Stimulated activated CD4-positive, alpha-beta T cell treated with anti-CD3 and anti-CD28 coated beads, Interleukin-4, amount 100 ng/mL, for 4 hours (primary cell): ENCODE measurements around the gene SETD1A.
A peak's percentile ranks its signal among the peaks of the same experiment; 100 is the strongest.
"Not testable (repeated sequence)": the region's sequence is repeated elsewhere in the genome, so short reads cannot be mapped to it uniquely, and the experiment has no call there.

Experiments used
- DNase-seq, 2 experiments: peaks; one replicate each; pipeline ENCODE4 v3.0.0-alpha.2; 2020

The SETD1A gene

DNA sequence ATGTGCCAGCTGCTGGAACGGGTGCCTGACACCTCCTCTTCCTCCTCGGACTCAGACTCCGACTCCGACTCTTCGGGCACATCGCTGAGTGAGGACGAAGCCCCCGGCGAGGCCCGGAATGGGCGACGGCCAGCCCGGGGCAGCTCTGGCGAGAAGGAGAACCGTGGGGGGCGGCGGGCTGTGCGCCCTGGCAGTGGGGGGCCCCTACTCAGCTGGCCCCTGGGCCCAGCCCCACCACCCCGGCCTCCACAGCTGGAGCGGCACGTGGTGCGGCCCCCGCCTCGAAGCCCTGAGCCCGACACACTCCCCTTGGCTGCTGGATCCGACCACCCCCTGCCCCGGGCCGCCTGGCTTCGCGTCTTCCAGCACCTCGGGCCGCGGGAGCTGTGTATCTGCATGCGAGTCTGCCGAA is 27.4 kb upstream of the SETD1A start:
- DNase-seq, result no peak

DNA sequence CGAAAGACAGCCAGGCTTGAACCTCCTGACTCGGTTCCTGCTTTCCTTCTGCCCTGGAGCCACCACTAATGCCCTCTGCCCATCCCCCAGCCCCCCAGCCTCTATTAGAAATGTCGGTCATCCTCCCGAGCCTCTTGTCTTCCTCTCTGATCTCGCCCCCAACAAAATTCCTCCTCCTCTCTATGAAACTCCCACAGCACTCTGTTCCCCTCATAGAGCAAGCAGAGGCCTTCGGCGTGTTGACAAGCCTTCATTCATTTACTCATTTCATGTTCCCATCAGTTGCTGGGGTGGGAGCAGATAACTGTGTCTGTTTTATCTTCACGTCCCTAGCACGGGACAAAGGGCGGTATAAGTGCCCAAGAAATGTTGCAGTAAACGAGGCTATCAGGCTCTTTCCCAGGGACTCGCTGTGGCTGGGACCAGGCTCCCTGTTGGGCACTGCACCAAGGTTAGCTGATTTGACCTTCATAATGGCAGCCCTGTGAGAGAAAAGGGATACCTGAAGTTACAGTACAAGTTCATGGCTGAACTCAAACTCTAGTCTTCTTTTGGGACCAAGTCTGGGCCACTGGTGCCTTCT is 26.4 kb upstream of the SETD1A start:
- DNase-seq, result no peak

DNA sequence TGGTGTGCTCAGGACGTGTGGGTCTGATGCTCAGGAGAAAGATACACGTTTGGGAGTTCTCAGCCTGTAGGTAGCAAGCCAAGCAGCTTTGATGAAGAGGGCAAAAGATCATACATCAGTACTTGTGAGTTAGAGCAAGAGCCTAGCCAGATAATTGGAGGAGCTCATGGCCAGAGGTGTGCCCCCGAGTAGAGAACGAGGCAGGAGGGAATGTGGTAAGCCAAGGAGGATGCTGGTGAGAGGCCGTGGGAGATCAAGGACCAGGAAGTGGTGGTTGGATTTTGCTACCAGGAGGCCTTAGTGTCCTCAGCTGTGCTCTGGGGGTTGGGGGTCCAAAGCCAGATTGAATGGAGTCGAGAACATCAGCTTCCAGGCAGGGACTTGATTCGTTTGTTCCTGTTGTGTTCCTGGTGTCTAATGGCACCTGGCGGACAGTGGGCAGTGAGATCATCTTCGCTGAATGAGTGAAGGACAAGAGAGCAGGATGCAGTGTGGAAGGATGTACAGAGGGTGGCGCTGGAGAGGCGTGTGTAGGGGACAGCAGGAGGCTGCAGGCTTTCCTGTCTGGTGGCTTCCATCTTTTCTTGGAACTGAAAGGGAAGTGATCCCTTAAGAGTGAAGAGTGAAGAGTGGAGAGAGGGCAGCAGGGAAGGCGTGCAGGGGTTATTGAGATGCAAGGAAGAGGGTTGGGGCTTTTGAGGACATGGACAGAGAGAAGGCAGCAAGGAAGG is 22.6 kb upstream of the SETD1A start:
- no peak for DNase-seq

DNA sequence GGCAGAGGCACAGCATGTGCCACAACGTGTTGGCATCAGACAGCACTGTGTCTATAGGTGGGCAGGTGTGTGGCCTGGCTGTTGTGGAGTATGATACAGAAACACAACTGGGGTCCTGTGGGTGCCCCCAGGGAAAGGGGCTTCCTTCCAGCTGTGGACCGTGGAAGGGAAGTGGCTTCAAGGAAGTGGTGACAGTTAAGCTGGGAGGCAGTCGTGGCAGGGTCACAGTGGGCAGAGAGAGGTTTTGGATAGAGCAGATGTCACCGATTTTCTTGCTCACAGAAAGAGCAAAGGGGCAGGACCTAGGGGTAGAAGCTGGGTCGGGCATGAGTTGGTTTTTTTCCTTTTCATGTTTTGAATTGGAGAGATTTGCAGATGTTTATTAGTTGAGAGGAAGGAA is 19.9 kb upstream of the SETD1A start:
- DNase-seq, result no peak

DNA sequence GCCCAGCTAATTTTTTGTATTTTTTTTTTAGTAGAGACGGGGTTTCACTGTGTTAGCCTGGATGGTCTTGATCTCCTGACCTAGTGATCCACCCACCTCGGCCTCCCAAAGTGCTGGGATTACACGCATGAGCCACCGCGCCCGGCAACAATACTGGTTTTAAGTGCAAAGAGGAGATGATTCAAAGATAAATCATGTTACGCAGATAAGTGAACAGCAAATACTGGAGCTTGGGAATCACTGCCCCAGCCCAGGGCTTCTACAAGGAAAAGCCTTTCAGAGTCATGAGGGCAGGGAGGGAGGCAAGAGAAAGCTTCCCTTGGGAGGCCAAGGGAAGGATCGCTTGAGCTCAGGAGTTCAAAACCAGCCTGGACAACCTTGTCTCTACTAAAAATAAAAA is 18.0 kb upstream of the SETD1A start:
- DNase-seq, result not testable (repeated sequence)

DNA sequence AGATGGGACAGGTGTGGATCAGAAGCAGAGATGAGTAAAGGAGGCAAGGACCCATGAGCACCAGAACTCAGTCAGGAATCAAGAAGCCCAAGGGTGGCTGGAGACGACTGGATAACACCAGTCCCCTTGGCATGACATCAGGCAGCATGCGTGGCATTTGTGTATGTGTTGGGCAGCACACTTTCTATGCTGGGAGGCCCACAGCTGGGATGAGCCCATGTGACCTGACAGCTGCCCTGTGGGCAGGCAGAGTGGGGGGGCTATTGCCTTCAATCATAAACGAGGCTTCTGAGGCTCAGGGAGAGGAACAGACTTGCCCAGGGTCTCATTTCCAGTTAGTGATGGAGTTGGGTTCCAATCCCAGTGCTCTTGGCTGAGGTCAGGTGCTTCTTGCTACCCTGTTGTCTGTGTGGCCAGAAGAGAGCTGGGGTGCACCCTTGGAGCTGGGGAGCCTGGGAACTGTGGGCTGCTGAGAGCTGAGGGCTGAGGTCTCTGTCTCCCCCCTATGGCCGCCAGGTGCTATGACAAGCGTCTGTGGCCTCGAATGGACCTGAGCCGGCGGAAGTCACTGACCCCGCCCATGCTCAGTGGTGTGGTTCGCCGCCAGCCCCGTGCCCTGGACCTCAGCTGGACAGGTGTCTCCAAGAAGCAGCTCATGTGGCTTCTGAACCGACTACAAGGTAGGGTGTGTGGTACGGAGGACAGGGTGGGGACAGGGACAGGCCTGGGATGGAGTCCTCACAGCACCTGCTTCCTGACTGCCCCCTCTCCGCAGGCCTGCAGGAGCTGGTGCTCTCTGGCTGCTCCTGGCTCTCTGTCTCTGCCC is 15.7 kb upstream of the SETD1A start:
- peak; percentile 53 to 54 for DNase-seq

DNA sequence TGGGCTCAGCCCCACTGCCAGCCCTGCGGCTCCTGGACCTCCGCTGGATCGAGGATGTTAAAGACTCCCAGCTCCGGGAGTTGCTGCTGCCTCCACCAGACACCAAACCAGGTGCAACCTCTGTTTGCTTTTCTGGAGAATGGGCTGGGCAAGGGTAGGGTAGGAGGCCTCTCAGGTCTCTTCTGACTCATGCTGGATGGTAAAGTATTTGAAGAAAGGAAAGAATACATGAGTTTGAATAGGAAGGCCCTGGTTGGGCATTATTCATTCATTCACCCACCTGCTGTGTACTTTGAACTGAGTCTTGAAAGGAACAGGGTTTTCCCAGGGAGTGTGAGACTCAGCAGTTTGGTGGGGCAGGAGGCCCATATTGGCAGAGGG is 15.1 kb upstream of the SETD1A start:
- DNase-seq, result no peak

DNA sequence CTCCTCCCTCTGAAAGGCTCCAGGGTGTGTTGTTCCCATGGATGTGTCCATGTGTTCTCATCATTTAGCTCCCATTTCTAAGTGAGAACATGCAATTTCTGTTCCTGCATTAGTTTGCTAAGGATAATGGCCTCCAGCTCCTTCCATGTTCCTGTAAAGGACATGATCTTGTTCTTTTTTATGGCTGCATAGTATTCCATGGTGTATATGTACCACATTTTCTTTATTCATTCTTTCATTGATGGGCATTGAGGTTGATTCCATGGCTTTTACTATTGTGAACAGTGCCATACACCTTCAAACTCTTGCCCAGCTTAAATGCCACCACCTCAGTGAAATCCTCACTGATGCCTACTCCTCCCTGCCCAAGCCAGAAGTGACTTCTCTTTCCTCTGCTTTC is 13.2 kb upstream of the SETD1A start:
- DNase-seq, result no peak

DNA sequence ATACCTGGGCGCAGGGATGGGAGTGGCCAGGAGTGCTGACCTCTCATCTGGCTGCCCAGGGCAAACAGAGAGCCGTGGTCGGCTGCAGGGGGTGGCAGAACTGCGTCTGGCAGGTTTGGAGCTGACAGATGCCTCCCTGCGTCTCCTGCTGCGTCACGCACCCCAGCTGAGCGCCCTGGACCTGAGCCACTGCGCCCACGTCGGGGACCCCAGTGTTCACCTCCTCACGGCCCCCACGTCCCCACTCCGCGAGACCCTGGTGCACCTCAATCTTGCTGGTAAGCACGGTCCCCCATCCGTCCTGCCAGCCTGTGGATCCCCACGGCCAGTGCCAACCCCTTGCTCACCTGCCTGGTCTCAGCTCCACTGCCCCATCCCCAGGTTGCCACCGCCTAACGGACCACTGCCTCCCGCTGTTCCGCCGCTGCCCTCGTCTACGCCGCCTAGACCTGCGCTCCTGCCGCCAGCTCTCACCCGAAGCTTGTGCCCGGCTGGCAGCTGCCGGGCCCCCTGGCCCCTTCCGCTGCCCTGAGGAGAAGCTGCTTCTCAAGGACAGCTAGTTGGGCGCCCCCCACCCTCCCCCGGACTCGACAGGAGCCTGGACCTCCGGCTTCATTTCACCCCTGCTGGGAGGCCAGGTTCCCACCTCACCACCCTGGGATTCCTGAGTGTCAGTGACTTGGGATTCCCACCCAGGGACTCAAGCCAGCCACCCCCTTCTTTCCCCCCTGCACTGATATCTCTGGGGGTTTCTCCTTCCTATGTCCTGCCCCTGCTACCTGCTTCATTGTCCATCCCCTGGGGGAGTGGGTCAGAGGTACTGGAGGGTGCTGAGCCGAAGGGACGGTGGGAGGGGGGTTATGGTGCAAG is 10.6 kb upstream of the SETD1A start:
- no peak for DNase-seq

DNA sequence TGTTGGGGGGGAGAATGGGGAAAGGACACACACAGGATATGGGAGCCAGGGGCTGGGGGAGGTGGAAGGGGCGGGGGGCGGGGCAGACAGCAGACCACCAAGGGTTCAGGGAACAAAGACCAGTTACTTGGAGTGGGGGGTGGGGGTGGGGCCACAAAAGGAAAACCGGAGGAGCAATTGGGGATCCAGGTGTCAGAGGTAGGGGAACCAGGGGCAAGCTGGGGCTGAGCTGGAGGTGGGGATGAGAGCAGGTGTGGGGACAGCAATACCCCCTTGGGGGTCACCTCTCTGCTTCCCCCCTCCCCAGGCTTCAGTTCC is 10.1 kb upstream of the SETD1A start:
- no peak for DNase-seq

DNA sequence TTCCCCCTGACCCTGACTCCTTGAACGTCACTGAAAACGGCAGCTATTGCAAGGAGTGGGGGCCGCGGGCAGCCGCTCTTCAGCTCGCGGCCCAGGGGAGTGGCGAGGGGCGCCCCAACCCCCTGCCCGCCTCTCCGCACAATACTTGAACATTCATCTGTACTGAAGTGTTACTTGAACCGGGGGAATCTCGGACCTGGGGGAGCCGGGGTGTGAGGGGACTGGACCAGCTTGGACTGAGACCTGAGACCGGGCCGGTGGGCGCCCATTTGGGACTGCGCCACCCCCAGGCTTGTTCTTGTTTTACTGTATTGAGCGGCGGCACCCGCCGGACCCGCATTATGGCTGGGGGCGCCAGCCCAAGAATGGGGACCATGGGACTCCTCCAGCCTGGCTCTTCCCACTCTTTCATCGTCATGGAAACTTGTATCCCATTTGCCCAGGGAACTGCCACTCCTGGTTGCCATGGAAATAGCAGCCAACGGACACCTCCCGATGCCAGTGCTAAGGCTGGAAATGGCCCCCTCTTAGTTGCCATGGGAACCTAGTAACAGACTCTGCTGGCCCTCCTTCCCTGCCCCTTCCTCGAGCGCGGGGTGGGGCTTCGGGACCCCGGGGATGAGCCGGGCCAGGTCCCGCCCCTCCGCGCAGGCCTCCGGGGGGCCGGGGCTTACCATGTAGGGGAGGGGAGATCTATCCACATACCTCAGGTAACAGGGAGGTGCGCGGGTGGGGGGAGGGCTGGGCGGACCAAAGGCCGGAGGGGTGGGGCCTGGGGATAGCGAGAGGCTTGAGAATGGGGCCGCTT is 9.5 kb upstream of the SETD1A start:
- no peak for DNase-seq

DNA sequence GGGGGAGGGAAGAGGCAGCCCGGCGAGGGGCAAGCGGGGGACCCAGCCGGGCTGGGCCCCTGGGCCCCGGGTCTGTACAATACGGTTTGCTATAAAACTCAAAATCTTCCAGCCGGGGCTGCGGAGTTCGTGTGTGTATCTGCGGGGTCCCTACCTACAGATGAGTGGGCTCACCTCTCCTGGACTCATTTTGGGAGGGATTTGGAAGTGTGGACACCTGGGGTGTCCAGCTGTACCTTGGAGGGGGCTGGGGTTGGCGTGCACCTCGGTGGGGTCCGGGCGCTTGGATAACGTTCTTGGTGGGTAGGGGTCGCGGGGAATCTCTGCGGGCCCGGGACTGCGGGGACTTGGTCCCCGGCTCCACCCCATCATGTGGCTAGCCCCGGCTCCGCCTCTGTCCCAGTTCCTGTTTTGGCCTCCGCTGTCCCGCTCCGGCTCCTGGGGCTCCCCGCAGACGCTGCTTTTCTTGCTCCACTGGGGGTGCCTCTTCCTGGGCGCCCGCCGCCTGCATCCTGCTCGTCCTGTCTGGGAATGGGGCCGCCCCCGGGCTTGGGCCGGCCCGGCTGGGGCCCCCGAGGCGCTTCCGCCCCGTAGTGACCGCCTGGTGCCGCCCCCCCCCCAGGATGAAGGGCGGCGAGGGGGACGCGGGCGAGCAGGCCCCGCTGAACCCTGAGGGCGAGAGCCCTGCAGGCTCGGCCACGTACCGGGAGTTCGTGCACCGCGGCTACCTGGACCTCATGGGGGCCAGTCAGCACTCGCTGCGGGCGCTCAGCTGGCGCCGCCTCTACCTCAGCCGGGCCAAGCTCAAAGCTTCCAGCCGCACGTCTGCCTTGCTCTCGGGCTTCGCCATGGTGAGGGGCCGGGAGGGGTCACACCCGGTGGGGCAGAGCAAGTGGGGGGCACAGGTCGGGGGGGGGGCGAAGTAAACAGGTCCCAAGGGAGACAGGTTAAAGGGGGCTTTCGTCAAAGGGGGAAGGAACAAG is 8.6 kb upstream of the SETD1A start, which contains the start of gene ORAI3:
ORAI3 (plus strand) TSS at position 402 of the 983 bp plus-strand sequence; CDS start at position 624, 222 bp downstream.
- no peak for DNase-seq

DNA sequence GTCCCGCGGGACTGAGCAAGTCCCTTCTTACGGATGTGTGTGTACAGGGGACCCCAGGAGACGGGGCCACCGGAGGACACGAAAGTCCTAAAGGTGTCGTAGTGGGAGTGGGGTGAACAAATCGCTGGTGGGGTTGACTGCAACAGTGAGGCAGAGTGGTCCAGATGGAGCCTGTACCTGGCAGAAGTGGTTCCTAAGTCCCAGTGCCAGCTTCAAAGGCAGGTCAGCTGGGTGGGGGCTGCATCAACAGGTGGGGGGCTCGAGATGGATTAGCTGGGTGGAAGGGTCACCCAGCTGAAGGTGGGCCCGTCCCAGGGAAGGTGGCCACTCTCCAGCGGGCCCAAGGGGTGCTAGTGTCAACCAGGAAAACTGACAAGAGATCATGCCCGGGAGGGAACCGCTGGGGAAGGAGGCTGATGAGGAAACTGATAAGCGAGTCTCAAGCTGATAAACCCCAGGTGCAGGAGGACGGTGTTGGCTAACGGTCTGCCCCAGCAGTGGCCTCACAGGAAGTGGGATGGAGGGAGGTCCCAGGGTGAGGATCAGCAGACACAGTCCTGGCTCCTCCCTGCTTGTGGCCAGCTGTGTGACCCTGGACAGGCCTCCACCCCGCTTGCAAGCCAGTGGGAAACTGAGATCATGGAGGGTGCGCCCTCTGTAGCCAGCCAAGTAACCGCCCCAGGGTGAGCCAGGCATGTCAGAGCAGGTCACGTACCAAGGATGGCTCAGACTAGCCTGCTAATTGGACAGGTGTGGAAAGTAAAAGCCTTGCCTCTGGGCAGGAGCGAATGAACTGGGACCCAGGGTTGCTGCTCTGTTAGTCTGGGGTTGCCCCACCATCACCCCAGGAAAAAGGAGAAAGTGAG is 7.7 kb upstream of the SETD1A start:
- DNase-seq, result peak in 1 of 2 experiments; percentile 13

DNA sequence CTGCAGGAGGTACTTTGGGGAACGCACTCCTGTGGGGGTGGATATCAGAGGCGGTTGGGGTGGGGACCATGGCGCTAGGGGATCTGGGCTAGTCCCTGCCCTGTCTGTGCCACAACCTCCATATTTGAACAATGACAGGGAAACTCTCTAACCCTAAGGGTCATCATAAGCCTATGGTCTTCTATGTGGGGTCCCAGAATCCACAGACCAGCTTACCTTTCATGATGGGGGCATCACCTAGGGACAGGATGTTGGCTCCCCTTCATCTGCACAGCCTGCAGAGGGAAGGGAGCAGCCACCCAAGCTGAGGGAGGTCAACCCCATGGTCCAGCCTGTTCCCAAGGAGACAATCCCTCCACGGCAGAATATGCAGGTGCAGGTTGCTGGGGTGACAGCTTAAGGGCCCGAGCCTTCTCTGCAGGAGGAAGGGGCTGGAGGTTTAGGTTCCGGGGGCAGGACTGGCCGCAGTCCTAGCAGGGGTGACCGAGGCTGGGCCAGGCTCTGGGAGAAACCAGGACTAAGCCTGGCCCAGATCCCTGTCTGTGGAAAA is 7.0 kb upstream of the SETD1A start:
- DNase-seq, result no peak

DNA sequence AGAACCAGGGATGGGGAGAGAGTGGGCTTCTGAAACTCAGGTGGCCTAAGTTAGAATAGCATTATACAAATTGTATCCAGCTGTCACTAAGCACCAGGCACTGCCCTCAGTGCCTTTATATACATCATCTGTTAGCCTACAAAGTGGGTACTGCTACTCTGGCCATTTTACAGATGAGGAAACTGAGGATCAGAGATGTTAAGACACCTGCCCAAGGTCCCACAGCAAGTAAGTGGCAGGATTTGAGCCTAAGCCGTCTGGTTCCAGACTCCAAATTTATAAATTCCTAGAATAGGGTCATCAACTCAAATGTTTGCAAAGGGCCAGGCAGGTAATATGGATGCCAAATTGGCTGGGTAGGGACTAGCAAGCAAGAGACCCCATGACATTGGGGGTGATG is 6.4 kb upstream of the SETD1A start:
- DNase-seq, result no peak

DNA sequence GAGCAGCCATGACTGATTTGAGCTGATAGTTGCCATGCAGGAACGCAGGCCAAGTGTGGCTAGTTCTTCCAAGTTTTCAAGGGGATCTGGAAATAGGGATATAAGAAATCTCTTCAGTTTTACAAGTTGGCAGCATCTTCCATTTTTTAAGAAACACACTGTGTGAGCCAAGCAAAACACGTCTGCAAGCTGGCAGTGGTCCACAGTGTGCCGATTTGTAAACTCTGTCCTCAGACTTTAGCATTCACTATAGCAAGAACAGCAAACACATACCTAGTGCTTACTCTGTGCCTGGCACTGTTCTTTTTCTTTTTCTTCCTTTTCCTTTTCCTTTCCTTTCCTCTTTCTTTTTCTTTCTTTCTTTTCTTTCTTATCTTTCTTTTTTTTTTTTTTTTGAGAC is 5.8 kb upstream of the SETD1A start:
- DNase-seq, result no peak

DNA sequence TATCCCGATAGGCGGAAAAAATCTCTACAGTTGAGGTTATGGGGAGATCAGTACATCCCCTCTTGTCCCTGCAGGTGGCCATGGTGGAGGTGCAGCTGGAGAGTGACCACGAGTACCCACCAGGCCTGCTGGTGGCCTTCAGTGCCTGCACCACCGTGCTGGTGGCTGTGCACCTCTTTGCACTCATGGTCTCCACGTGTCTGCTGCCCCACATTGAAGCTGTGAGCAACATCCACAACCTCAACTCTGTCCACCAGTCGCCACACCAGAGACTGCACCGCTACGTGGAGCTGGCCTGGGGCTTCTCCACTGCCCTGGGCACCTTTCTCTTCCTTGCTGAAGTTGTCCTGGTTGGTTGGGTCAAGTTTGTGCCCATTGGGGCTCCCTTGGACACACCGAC is 4.4 kb upstream of the SETD1A start:
- no peak for DNase-seq

DNA sequence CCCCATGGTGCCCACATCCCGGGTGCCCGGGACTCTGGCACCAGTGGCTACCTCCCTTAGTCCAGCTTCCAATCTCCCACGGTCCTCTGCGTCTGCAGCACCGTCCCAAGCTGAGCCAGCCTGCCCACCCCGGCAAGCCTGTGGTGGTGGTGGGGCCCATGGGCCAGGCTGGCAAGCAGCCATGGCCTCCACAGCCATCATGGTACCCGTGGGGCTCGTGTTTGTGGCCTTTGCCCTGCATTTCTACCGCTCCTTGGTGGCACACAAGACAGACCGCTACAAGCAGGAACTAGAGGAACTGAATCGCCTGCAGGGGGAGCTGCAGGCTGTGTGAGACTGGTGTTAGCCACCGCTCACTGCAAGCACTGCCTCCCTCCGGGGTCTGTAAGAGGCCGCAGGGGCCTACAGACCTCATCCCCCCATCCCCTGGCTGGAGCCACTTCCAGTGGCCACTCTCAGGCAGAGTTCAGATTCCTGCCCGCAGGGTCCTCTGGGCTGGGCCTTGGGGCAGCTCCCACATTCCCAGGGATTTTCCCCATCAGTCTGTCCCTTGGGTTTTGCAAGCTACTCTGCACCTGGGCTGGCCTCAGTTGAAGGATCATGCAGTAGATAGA is 3.9 kb upstream of the SETD1A start:
- peak; percentile 42 to 55 for DNase-seq

DNA sequence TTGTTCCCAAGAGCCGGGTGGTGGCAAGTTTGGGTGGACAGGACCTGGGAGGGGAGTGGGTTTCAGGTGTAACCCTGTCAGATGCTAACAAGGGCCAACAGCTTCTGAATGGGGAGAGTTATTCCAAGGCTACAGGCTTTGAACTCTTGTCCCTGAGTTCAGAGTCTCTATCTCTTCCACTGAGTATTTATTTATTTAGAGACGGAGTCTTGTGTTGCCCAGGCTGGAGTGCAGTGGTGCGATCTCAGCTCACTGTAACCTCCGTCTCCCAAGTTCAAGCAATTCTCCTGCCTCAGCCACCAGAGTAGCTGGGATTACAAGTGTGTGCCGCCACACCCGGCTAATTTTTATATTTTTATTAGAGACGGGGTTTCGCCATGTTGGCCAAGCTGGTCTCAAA is 2.6 kb upstream of the SETD1A start:
- DNase-seq, result no peak
